Activated CD4-positive, alpha-beta T cell treated with anti-CD3 and anti-CD28 coated beads, Interleukin-2, amount 10 ng/mL, durations not matched to agents 7 days and 5 days (primary cell): ENCODE data around the gene CCDC8. TPM values are rescaled to one million over a fixed set of nuclear protein-coding genes. Genes with fewer than 3 reads are reported as not detected.
"Not testable (repeated sequence)": the region's sequence is repeated elsewhere in the genome, so short reads cannot be mapped to it uniquely, and the experiment has no call there.

ENCODE experiments used
- CTCF ChIA-PET: fragments of 350-600 bp; sonication (Branson Sonifier 250); formaldehyde crosslinking; loops from one replicate; lab custom pipeline; 2021; ENCODE audit warnings: antibody characterized with exemption; lab: Charles Lee
- POLR2A ChIA-PET: fragments of 350-600 bp; sonication (Branson Sonifier 250); formaldehyde crosslinking; loops from one replicate; lab custom pipeline; 2021; ENCODE audit warnings: antibody characterized with exemption; lab: Charles Lee
- DNase-seq: peaks from one replicate; pipeline ENCODE4 v3.0.0-alpha.2; 2020
- H3K27ac Mint-ChIP-seq: one replicate; pipeline ENCODE4 v1.8.0; 2021; ENCODE audit warnings: mild to moderate bottlenecking, moderate library complexity, mixed read lengths
- H3K27me3 Mint-ChIP-seq: one replicate; pipeline ENCODE4 v1.8.0; 2021; ENCODE audit warnings: mixed read lengths
- H3K36me3 Mint-ChIP-seq: one replicate; pipeline ENCODE4 v1.8.0; 2021; ENCODE audit warnings: low read depth, mixed read lengths
- H3K4me1 Mint-ChIP-seq: one replicate; pipeline ENCODE4 v1.8.0; 2021; ENCODE audit warnings: mixed read lengths
- H3K4me3 Mint-ChIP-seq: one replicate; pipeline ENCODE4 v1.8.0; 2021; ENCODE audit warnings: mild to moderate bottlenecking, moderate library complexity, mixed read lengths
- H3K9me3 Mint-ChIP-seq: one replicate; pipeline ENCODE4 v1.8.0; 2021; ENCODE audit warnings: mixed read lengths
- total RNA-seq, 2 experiments: library from RNA; stranded (reverse); gene quantifications; one replicate each; pipeline ENCODE4 v1.2.3, GENCODE V29; 2021

The CCDC8 gene
- total RNA-seq, 2 experiments from 2014 or later, result not detected

GRCh38 chr19:46426035-46426505 is 12.7 kb upstream of the CCDC8 start:
- Mint-ChIP-seq H3K27me3 (peaks cover 68% of the 10 kb centered on the region), H3K36me3 (no peaks in the 10 kb centered on the region), H3K9me3 (no peaks in the 10 kb centered on the region), H3K27ac (no peak overlapping the region), H3K4me3 (peak overlapping the region; percentile 8), H3K4me1 (peaks cover 26% of the 10 kb centered on the region)
- CTCF ChIA-PET, result interaction anchor here (1.1 kb wide), 1 partner anchor 22 kb away, joined by 3 read pairs; no protein-coding TSS in a partner anchor
- POLR2A ChIA-PET, result no interaction called here
- DNase-seq, result no peak

DNA sequence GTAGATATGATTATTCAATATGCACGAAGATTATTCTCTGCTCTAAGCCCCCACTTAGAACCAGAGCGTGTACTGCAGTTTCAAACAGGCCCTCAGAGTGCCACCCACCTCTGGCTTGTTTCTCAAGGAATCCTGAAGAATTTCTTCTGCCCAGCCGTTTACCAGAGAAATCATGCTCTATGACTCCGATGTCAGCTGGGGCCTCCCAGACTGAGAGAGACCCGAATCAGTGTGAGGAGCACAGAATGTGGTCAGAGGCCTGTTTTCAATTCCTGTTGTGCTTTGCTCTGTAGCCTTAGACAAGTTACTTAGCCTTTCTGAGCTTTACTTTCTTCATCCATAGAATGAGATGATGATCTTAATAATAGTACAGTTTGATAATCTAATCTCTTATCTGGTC is 9.8 kb upstream of the CCDC8 start:
- DNase-seq, result no peak
- POLR2A ChIA-PET, result no interaction called here
- Mint-ChIP-seq H3K4me3 (no peak overlapping the region), H3K4me1 (peaks cover 12% of the 10 kb centered on the region), H3K36me3 (no peaks in the 10 kb centered on the region), H3K27me3 (peaks cover 51% of the 10 kb centered on the region), H3K27ac (no peak overlapping the region), H3K9me3 (no peaks in the 10 kb centered on the region)
- CTCF ChIA-PET, result interaction anchor here (0.6 kb wide), 1 partner anchor 35 kb away, joined by 3 read pairs; no protein-coding TSS in a partner anchor

DNA sequence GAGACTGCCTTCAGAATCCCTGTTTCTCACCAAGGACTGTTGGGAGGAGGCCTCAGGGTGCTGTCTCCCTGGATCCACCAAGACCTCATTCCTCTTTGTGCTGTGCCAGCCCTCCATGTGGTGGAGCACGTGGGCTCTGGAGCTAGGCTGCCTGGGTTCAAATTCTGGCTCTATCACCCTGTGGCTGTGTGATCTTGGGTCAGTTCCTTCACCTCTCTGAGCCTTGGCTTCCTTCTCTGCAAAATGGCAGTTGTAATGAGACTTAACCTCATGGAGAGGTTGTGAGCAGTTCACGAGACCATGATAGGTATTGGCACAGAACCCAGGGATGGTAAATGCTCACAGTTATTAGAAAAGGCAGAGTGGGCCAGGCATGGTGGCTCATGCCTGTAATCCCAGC is 9.0 kb upstream of the CCDC8 start:
- no peak for DNase-seq
- Mint-ChIP-seq H3K4me3 (no peak overlapping the region), H3K27ac (no peak overlapping the region), H3K9me3 (no peaks in the 10 kb centered on the region), H3K27me3 (peaks cover 46% of the 10 kb centered on the region), H3K4me1 (peaks cover 9% of the 10 kb centered on the region), H3K36me3 (no peaks in the 10 kb centered on the region)
- POLR2A ChIA-PET, result no interaction called here
- CTCF ChIA-PET, result interaction anchor here (1.1 kb wide), 1 partner anchor 75 kb away, joined by 4 read pairs; the partner anchor contains the start of gene PPP5C

- CTCF ChIA-PET, result interaction anchor here (1.2 kb wide), 1 partner anchor 38 kb away, joined by 3 read pairs; no protein-coding TSS in a partner anchor
- Mint-ChIP-seq H3K4me3 (no peak overlapping the region), H3K36me3 (no peaks in the 10 kb centered on the region), H3K27ac (no peak overlapping the region), H3K4me1 (peaks cover 7% of the 10 kb centered on the region), H3K9me3 (no peaks in the 10 kb centered on the region), H3K27me3 (peaks cover 46% of the 10 kb centered on the region)
- POLR2A ChIA-PET, result no interaction called here
- no peak for DNase-seq
Measured at GRCh38 chr19:46420056-46420455, 6.7 kb upstream of the CCDC8 start.

DNA sequence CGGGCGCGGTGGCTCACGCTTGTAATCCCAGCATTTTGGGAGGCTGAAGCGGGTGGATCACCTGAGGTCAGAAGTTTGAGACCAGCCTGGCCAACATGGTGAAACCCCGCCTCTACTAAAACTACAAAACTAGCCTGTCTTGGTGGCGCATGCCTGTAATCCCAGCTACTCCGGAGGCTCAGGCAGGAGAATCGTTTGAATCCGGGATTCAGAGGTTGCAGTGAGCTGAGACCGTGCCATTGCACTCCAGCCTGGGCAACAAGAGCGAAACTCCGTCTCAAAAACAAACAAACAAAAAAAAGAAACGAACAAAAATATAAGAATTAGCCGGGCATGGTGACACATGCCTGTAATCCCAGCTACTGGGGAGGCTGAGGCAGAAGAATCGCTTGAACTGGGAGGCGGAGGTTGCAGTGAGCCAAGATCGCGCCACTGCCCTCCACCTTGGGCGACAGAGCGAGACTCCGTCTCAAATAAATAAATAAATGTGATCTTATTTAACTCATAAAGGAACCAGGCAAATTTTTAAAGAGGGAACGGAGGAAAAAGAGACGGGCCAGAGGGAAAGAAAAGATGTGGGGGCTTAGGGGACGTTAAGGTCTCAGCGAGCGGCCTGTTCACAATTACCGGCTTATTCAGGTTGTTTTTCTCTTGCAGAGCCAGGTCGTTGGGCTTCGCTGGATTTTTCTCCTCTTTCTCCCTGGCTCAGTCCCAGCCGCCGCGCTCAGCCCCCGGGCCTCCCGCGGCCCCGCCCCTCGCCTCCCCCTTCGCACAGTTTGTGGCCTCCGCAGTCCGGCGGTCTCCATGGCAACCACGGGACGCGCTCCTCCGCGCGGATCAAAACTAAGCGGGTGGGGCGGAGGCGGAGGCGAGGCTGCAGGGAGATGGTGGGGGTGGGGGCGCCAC is 2.7 kb upstream of the CCDC8 start:
- H3K4me3 Mint-ChIP-seq, H3K36me3 Mint-ChIP-seq, H3K9me3 Mint-ChIP-seq, DNase-seq, H3K4me1 Mint-ChIP-seq, CTCF ChIA-PET: not testable (repeated sequence)
- POLR2A ChIA-PET, result interaction anchor here (0.6 kb wide), 1 partner anchor 414 kb away, joined by 3 read pairs; no protein-coding TSS in a partner anchor
- Mint-ChIP-seq H3K27me3 (peaks cover 61% of the 10 kb centered on the region), H3K27ac (peak overlapping the region; percentile 76)

- POLR2A ChIA-PET, H3K9me3 Mint-ChIP-seq, H3K4me3 Mint-ChIP-seq, H3K4me1 Mint-ChIP-seq, DNase-seq, H3K27ac Mint-ChIP-seq, H3K36me3 Mint-ChIP-seq: not testable (repeated sequence)
- CTCF ChIA-PET, result interaction anchor here (0.7 kb wide), 2 partner anchors 28 to 37 kb away, joined by 3 to 4 read pairs; no protein-coding TSS in a partner anchor
- peaks cover 69% of the 10 kb centered on the region for H3K27me3 Mint-ChIP-seq
Measured at GRCh38 chr19:46414899-46415298, 1.5 kb upstream of the CCDC8 start.

GRCh38 chr19:46412650-46413261 is 608 bp downstream of the CCDC8 start:
- H3K27me3 Mint-ChIP-seq, result peaks cover 76% of the 10 kb centered on the region
- no peaks in the 10 kb centered on the region for H3K36me3 Mint-ChIP-seq
- H3K9me3 Mint-ChIP-seq, result no peaks in the 10 kb centered on the region
- no peak overlapping the region for H3K4me3 Mint-ChIP-seq
- no peak overlapping the region for H3K27ac Mint-ChIP-seq
- no peak for DNase-seq
- CTCF ChIA-PET, result no interaction called here
- POLR2A ChIA-PET, result interaction anchor here (0.6 kb wide), 1 partner anchor 42 kb away, joined by 6 read pairs; no protein-coding TSS in a partner anchor
- H3K4me1 Mint-ChIP-seq, result peaks cover 7% of the 10 kb centered on the region

GRCh38 chr19:46411925-46412649 is 1.3 kb downstream of the CCDC8 start:
- Mint-ChIP-seq H3K4me1 (peaks cover 7% of the 10 kb centered on the region), H3K27me3 (peaks cover 75% of the 10 kb centered on the region), H3K27ac (no peak overlapping the region), H3K36me3 (no peaks in the 10 kb centered on the region), H3K4me3 (no peak overlapping the region), H3K9me3 (no peaks in the 10 kb centered on the region)
- CTCF ChIA-PET, result interaction anchor here (0.7 to 1.1 kb wide), 3 partner anchors 10 to 75 kb away, joined by 3 read pairs; no protein-coding TSS in a partner anchor
- DNase-seq, result no peak
- POLR2A ChIA-PET, result interaction anchor here (0.6 kb wide), 1 partner anchor 42 kb away, joined by 6 read pairs; no protein-coding TSS in a partner anchor

DNA sequence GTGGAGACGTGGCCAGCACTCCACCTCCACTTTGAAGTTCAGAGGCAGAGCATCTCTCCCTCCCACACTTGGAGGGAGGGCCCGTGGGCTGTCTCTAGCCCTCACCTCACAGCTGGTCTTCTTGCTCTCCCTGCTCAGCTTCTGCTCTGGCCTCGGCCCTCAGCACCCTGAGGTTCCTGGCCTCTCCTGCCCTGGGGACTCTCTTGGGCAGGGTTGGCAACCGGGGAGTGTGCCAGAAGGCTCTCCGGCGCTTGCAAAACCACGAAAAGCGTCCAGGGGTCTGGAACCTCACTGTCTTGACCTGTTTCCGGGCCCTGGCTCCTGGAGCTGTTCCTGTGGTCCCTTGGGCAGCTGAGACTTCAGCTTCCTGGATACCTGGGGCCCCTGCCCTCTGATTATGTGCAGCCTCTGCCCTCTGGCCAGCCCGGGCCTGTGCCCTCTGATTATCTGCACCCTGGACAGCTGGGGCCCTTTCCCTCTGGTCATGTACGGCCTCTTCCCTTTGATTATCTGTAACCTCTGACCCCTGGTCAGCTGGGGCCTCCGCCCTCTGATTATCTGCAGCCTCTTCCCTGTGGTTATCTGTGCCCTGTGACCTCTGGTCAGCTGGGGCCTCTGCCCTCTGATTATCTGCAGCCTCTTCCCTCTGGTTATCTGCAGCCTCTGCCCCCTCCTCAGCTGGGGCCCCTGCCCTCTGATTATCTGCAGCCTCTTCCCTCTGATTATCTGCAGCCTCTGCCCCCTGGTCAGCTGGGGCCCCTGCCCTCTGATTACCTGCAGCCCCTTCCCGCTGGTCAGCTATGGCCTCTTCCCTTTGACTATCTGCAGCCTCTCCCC is 2.1 kb downstream of the CCDC8 start:
- Mint-ChIP-seq H3K4me1 (peaks cover 3% of the 10 kb centered on the region), H3K27me3 (peaks cover 76% of the 10 kb centered on the region), H3K4me3 (no peak overlapping the region), H3K9me3 (no peaks in the 10 kb centered on the region), H3K36me3 (no peaks in the 10 kb centered on the region), H3K27ac (no peak overlapping the region)
- ChIA-PET POLR2A (no interaction called here), CTCF (interaction anchor here (0.7 to 1.1 kb wide), 3 partner anchors 9 to 76 kb away, joined by 3 read pairs; no protein-coding TSS in a partner anchor)
- DNase-seq, result no peak

GRCh38 chr19:46410205-46411087 is 2.9 kb downstream of the CCDC8 start:
- ChIA-PET POLR2A (no interaction called here), CTCF (no interaction called here)
- H3K27me3 Mint-ChIP-seq, result peaks cover 73% of the 10 kb centered on the region
- H3K4me3 Mint-ChIP-seq, result no peak overlapping the region
- no peaks in the 10 kb centered on the region for H3K4me1 Mint-ChIP-seq
- H3K27ac Mint-ChIP-seq, result no peak overlapping the region
- H3K9me3 Mint-ChIP-seq, result no peaks in the 10 kb centered on the region
- H3K36me3 Mint-ChIP-seq, result no peaks in the 10 kb centered on the region
- no peak for DNase-seq

GRCh38 chr19:46409191-46409590 is 4.2 kb downstream of the CCDC8 start:
- CTCF ChIA-PET, result no interaction called here
- Mint-ChIP-seq H3K9me3 (no peaks in the 10 kb centered on the region), H3K27ac (no peak overlapping the region), H3K36me3 (no peaks in the 10 kb centered on the region), H3K4me3 (no peak overlapping the region), H3K4me1 (peaks cover 6% of the 10 kb centered on the region), H3K27me3 (peaks cover 71% of the 10 kb centered on the region)
- POLR2A ChIA-PET, result no interaction called here
- no peak for DNase-seq
